ACHN (cell line): ENCODE results near the gene TNPO3.

Experiments used
- DNase-seq: peaks from one replicate; pipeline ENCODE4 v3.0.0-alpha.2; 2015
- in situ Hi-C: cut with HindIII; loops from 2 replicates; pipeline ENCODE4 v1.10.0; 2017; ENCODE audit warnings: low sequenced_read_pairs, low pct_ligation_motif_present, low pct_unique_long_range_greater_than_20kb

Gene TNPO3

GRCh38 chr7:128904381-128905197 lies 150.3 kb downstream of the TNPO3 start:
- DNase-seq: peak; percentile 82
- in situ Hi-C loops: no loop called here
